Fibroblast of skin of scalp (primary cell): ENCODE data around the gene CCDC157.
A peak's percentile ranks its signal among the peaks of the same experiment; 100 is the strongest.
"Not testable (repeated sequence)": the region's sequence is repeated elsewhere in the genome, so short reads cannot be mapped to it uniquely, and the experiment has no call there.

Source experiments
- DNase-seq: peaks from one replicate; pipeline ENCODE4 v3.0.0-alpha.2; 2013

The CCDC157 gene

DNA sequence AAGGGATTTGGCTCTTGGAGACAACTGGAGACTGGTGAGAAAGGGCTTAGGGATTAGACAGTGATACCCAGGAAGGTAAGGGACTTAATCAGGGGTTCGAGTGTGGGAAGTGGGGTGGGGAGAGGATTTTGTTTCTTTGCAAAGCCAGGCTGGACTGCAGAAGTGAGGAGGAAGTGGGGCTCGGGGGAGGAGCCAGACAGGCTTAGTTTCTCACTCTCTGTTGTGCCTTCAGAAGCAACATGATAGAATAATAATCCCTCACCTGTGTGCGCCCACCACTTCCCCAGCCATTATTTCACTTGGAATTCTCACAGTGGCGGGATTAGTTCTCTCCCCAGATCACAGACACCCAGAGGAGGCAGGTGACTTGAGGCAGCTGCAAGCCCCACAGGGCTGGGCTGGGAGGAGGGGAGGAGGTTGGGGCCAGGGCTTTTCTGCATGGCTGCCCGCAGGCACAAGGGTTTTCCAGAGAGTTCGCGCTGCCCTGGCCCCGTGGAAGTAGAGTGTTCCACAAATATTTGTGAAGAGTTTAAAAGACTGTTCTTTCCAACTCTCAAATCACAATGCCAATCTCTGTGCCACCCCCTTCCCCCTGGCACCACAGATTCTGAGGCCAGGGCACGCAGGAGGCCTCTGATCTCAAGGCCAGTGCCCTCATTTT lies 36.0 kb downstream of the CCDC157 start:
- no peak for DNase-seq

GRCh38 chr22:30393322-30393680 lies 36.5 kb downstream of the CCDC157 start:
- DNase-seq: no peak

GRCh38 chr22:30393885-30394284 lies 37.1 kb downstream of the CCDC157 start:
- no peak for DNase-seq

GRCh38 chr22:30396871-30397655 lies 40.3 kb downstream of the CCDC157 start, which contains the start of gene SEC14L2:
Gene SEC14L2, plus strand, starts transcription at chr22:30397018. Its CDS starts 99 bp downstream, at chr22:30397117.
- peak; percentile 61 for DNase-seq

- no peak for DNase-seq
Observed at GRCh38 chr22:30397656-30398635, 41.1 kb downstream of the CCDC157 start.

GRCh38 chr22:30398685-30399680 lies 42.2 kb downstream of the CCDC157 start:
- no peak for DNase-seq

- no peak for DNase-seq
Observed at GRCh38 chr22:30399718-30400117, 42.9 kb downstream of the CCDC157 start.

DNA sequence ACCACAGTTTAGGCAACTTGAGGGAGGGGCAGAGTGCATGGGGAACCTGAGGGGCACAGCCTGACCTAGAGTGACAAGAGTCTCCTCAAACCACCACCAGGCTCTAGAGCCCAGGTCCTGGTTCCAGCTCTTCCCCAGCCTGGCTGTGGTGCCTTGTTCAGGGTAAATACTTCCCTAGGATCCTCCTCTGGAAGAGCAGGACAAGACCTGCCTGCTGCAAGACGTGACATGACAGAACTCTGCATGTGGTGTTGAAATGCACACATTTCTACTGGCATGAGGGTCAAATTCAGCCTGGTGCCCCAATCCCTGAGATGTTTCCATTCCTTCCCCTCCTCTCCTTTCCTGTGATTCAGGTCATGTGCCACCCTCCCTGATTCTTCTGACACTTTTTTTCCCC lies 43.4 kb downstream of the CCDC157 start:
- no peak for DNase-seq

DNA sequence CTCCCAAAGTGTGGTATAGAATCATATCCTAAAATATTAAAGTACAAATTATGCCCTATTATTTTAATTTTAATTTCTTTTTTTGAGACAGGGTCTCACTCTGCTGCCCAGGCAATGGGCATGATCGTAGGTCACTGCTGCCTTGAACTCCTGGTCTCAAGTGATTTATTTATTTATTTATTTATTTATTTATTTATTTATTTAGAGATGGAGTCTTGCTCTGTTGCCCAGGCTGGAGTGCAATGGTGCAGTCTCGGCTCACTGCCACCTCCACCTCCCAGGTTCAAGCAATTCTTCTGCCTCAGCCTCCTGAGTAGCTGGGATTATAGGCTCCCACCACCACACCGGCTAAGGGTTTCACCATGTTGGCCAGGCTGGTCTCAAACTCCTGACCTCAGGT lies 44.2 kb downstream of the CCDC157 start:
- DNase-seq: not testable (repeated sequence)

DNA sequence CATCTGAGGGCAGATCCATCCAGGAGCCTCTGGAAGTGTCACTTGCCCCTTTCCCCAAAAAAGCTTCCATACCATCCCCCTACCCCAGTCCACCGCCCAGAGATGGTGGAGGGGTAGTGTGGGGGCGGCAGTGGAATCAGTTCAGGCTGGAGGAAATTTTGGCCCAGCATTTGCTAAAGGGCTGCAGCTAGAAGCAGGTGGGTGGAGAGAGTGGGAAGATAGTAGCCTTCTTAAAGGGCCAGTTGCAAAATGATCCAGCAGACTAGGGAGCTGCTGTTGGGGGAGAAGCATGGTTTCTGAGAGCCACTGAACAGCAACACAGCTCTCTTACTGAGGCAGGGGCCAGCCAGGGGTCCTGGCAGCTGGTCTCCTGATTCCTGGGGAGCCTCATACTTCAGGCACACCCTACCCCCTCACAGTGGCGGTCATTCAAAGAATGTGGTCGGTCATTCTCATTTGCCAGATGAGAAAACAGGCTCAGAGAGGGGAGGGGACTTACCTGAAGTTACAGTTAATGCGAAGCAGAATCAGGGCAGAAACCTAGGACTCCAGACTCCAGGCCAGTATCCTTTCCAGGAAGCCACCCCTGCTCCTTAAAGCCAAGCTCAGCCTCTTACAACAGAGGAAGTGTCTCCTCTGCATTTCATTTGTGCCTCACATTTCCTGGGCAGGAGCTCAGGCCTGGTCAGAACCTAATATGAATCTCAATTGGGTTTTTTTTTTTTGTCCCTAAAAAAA lies 45.4 kb downstream of the CCDC157 start:
- no peak for DNase-seq

- DNase-seq: not testable (repeated sequence)
Observed at GRCh38 chr22:30402766-30403104, 45.9 kb downstream of the CCDC157 start.

DNA sequence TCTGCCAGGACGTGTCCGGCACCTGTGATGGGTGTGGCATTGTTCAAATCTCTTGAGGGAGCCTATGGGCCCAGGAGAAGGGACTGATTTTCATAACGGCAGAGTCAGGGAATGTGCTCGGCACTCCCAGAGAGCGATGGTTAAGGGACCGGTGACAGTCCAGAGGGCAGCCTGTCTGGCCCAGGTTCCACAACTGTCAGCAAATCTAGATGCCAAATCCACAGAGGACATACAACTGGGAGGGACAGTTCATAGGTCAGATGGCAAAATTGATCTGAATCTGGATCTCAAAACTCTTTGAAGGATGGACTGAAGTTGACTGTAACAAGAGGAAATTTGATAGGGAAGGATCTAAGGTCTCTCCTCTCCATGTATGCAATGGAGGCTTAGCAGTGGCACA lies 47.5 kb downstream of the CCDC157 start:
- DNase-seq: no peak

GRCh38 chr22:30405731-30406130 lies 48.9 kb downstream of the CCDC157 start:
- no peak for DNase-seq

DNA sequence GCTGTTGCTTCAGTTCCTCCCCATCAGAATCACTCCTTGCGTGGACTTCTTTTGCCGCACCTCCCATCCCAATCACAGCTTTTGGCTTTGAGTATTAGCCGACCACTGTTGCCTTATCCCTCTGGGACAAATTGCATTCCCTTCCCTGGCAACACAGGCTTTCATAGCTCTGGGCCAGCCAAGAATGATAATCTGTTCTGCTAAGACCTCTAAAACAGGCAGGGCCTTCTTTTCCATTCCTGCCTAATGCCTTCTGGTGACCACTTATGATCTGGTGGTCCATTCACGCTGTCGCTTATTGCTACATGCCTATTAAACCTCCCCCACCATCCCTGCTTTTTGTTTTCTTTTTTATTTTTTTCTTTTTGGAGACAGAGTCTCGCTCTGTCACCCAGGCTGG lies 49.6 kb downstream of the CCDC157 start:
- no peak for DNase-seq

DNA sequence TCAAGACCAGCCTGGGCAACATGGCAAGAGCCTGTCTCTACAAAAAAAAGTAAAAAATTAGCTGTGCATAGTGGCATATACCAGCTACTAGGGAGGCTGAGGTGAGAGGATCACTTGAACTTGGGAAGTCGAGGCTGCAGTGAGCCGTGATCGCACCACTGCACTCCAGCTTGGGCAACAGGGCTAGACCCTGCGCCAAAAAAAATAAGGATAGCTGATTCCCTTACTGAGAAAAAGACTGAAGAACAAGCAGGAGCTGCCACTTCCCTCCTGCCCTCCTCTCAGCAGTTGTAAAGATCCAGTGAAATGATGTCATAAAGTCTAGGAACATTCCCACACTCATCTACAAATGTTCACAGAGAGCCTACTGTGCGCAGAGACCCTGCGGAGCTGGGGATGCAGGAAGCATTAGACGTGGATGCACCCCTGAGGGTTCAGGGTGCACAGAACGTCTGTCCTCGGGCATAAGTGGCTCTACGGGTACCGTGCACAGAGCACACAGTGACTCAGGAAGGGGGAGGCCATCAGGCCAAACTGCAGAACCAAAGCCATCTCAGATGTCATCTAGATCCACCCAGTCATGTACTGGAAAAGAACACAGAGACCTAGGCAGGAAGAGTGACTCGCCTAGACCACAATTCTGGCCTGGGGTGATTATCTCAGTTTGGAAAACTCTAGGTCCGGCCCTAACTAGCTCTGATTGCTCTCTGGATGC lies 51.7 kb downstream of the CCDC157 start:
- peak; percentile 79 for DNase-seq

GRCh38 chr22:30411780-30412179 lies 55.0 kb downstream of the CCDC157 start:
- DNase-seq: no peak

- no peak for DNase-seq
Observed at GRCh38 chr22:30413001-30413400, 56.2 kb downstream of the CCDC157 start.

DNA sequence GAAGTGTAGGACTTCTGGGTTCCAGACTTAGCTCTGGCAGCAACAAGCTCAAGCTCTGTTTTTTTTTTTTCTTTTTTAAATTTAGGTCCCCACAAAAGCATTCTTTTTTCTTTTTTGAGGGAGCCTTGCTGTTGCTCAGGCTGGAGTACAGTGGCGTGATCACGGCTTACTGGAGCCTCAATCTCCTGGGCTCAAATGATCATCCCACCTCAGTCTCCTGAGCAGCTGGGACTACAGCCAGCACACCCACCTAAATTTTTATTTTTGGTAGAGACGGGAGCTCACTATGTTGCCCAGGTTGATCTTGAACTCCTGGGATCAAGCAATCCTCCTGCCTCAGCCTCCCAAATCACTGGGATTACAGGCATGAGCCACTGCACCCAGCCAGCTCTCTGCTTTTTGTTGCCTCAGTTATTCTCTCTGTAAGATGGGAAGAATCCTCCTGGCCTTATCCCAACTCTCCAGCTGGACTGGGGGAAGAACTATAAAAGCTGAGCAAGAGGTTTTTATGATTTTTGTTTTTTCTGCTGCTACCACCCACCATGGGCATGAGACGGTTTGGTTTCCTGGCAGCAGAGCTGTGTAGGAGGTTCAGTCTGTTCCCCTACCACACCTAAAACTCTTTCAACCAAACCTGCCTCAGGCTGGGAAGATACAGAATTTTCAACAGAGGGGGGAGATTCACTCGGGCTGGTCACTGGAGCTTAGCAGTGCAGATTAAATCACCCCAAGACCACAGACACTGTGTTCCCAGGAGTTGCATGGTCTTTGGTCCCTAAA lies 57.1 kb downstream of the CCDC157 start:
- no peak for DNase-seq

- DNase-seq: no peak
Observed at GRCh38 chr22:30414525-30415047, 57.8 kb downstream of the CCDC157 start.
